Keratinocyte (primary cell): ENCODE data around the gene OMP. TPM values are rescaled to one million over a fixed set of nuclear protein-coding genes. Genes with fewer than 3 reads are reported as not detected.

Source experiments
- DNase-seq: peaks from one replicate; pipeline ENCODE4 v3.0.0-alpha.2; 2011; ENCODE audit warnings: low read depth, missing footprints, low spot score
- FAIRE-seq: peaks from 2 replicates; lab custom pipeline; 2011; peaks lifted over from hg19 to GRCh38; lab: Jason Lieb, UNC
- H2AFZ ChIP-seq: 2 replicates; pipeline ENCODE4 v1.6.0; 2012; ENCODE audit warnings: low read length, control low read depth, inconsistent platforms; ENCODE audit not compliant: control insufficient read depth
- H3K27ac ChIP-seq: 2 replicates; pipeline ENCODE4 v1.5.1; 2011; ENCODE audit warnings: low read length; ENCODE audit not compliant: control insufficient read depth, insufficient read depth
- H3K27me3 ChIP-seq: 3 replicates; pipeline ENCODE4 v1.6.0; 2011; ENCODE audit warnings: low read length; ENCODE audit not compliant: control insufficient read depth, insufficient read depth; ENCODE audit errors: extremely low read depth
- H3K36me3 ChIP-seq, 2 experiments: 2 replicates in 1 of 2; 3 replicates in 1 of 2; pipeline ENCODE4 v1.5.1; 2011; ENCODE audit warnings: low read length in 2 of 2, mild to moderate bottlenecking in 1 of 2; ENCODE audit not compliant: control insufficient read depth in 2 of 2, insufficient read depth in 2 of 2; ENCODE audit errors: extremely low read depth in 1 of 2
- H3K4me1 ChIP-seq: 3 replicates; pipeline ENCODE4 v1.5.1; 2011; ENCODE audit warnings: low read length; ENCODE audit not compliant: control insufficient read depth, insufficient read depth; ENCODE audit errors: extremely low read depth
- H3K4me2 ChIP-seq: 3 replicates; pipeline ENCODE4 v1.6.0; 2011; ENCODE audit warnings: low read depth, low read length; ENCODE audit not compliant: control insufficient read depth, insufficient read depth; ENCODE audit errors: extremely low read depth
- H3K4me3 ChIP-seq, 3 experiments: fragments of 200-600 bp in 1 of 3; sonication (generic) in 1 of 3; 2 replicates in 2 of 3; 3 replicates in 1 of 3; pipeline ENCODE4 v1.5.1; 2011 to 2016; ENCODE audit warnings: low read length in 3 of 3, mild to moderate bottlenecking in 3 of 3, control low read depth in 2 of 3, inconsistent platforms in 1 of 3, low read depth in 1 of 3, mixed read lengths in 1 of 3, mixed run types in 1 of 3, moderate library complexity in 1 of 3; ENCODE audit not compliant: control insufficient read depth in 2 of 3, insufficient read depth in 2 of 3; ENCODE audit errors: extremely low read depth in 1 of 3
- H3K79me2 ChIP-seq: 2 replicates; pipeline ENCODE4 v1.6.0; 2012; ENCODE audit warnings: low read length; ENCODE audit not compliant: control insufficient read depth, insufficient read depth
- H3K9ac ChIP-seq: 3 replicates; pipeline ENCODE4 v1.6.0; 2011; ENCODE audit warnings: low read length; ENCODE audit not compliant: control insufficient read depth, insufficient read depth; ENCODE audit errors: extremely low read depth
- H3K9me1 ChIP-seq: 3 replicates; pipeline ENCODE4 v1.6.0; 2011; ENCODE audit warnings: low read length; ENCODE audit not compliant: control insufficient read depth, insufficient read depth; ENCODE audit errors: extremely low read depth
- H3K9me3 ChIP-seq: 2 replicates; pipeline ENCODE4 v1.5.1; 2012; ENCODE audit warnings: low read depth, low read length; ENCODE audit not compliant: control insufficient read depth
- H4K20me1 ChIP-seq: 3 replicates; pipeline ENCODE4 v1.6.0; 2011; ENCODE audit warnings: low read length; ENCODE audit not compliant: control insufficient read depth, insufficient read depth; ENCODE audit errors: extremely low read depth
- CTCF ChIP-seq, 3 experiments: IDR thresholded peaks in 1 of 3; conservative IDR thresholded peaks in 1 of 3; optimal IDR thresholded peaks in 1 of 3; 2 replicates in 2 of 3; 3 replicates in 1 of 3; pipeline versions ENCODE3 to v1.5.1; 2011; ENCODE audit warnings: low read length in 3 of 3, mild to moderate bottlenecking in 3 of 3, moderate library complexity in 2 of 3, control low read depth in 1 of 3, inconsistent platforms in 1 of 3; ENCODE audit not compliant: insufficient read depth in 2 of 3; ENCODE audit errors: extremely low read depth in 1 of 3
- EZH2 ChIP-seq: IDR thresholded peaks from one replicate; pipeline ENCODE4 v1.6.1; 2012; ENCODE audit warnings: inconsistent platforms, mild to moderate bottlenecking, low read length, moderate library complexity
- dilution Hi-C: fragments of 300-500 bp; cut with MboI; formaldehyde crosslinking; loops from one replicate; pipeline ENCODE4 v1.7.0; 2020; ENCODE audit warnings: low sequenced_read_pairs; ENCODE audit not compliant: extremely low pct_ligation_motif_present
- polyA plus RNA-seq, 5 experiments: library from polyadenylated mRNA; depleted of rRNA in 3 of 5; stranded (reverse) in 3 of 5; stranded (forward) in 1 of 5; unstranded in 1 of 5; fragments of >200 nt; gene quantifications; 1 replicate in 1 of 5; 2 replicates in 3 of 5; 3 replicates in 1 of 5; pipeline versions ENCODE4 v1.2.1 to v1.2.3, GENCODE V29; 2011 to 2012; ENCODE audit warnings: missing spikeins in 2 of 5, low read depth in 1 of 5, low replicate concordance in 1 of 5

Gene OMP
- polyA plus RNA-seq, 1 donor (not counting 4 experiments of a cell fraction or from before 2014, with no cell fraction given): not detected

GRCh38 chr11:77111946-77112345 is 9.3 kb downstream of the OMP start:
- Histone ChIP-seq H3K27me3 (peaks cover 3% of the 10 kb centered on the region), H3K79me2 (no peaks in the 10 kb centered on the region), H3K9me1 (no peaks in the 10 kb centered on the region), H3K4me1 (no peaks in the 10 kb centered on the region), H3K4me2 (no peak overlapping the region), H3K9ac (no peak overlapping the region), H3K27ac (no peak overlapping the region), H3K9me3 (no peaks in the 10 kb centered on the region), H2AFZ (no peak overlapping the region), H3K4me3 (no peak overlapping the region), H3K36me3 (no peaks in the 10 kb centered on the region), H4K20me1 (no peaks in the 10 kb centered on the region)
- dilution Hi-C loops: no loop called here
- FAIRE-seq (no peak), DNase-seq (no peak)
- no peak for TF ChIP-seq EZH2
- TF ChIP-seq CTCF (optimal IDR thresholded peaks at IDR 0.05 in 1 of 3, IDR thresholded peaks at IDR 0.05 in 1 of 3, conservative IDR thresholded peaks at IDR 0.05 in 1 of 3; ENCODE audit: extremely low read depth in 1 of 3, insufficient read depth in 2 of 3, low read length in 3 of 3): no peak

GRCh38 chr11:77112641-77113381 is 10.2 kb downstream of the OMP start:
- peaks cover 3% of the 10 kb centered on the region for H3K27me3 ChIP-seq
- H3K36me3 ChIP-seq: no peaks in the 10 kb centered on the region
- H3K9me3 ChIP-seq: no peaks in the 10 kb centered on the region
- no peak overlapping the region for H3K27ac ChIP-seq
- FAIRE-seq (no peak), DNase-seq (no peak)
- H3K4me3 ChIP-seq: no peak overlapping the region
- no peak overlapping the region for H3K4me2 ChIP-seq
- H3K9ac ChIP-seq: no peak overlapping the region
- H3K79me2 ChIP-seq: no peaks in the 10 kb centered on the region
- no peaks in the 10 kb centered on the region for H3K4me1 ChIP-seq
- TF ChIP-seq CTCF (optimal IDR thresholded peaks at IDR 0.05 in 1 of 3, IDR thresholded peaks at IDR 0.05 in 1 of 3, conservative IDR thresholded peaks at IDR 0.05 in 1 of 3; ENCODE audit: extremely low read depth in 1 of 3, insufficient read depth in 2 of 3, low read length in 3 of 3): no peak
- TF ChIP-seq EZH2: no peak
- no peaks in the 10 kb centered on the region for H3K9me1 ChIP-seq
- no peaks in the 10 kb centered on the region for H4K20me1 ChIP-seq
- dilution Hi-C loops: no loop called here
- H2AFZ ChIP-seq: no peak overlapping the region
